NCI-H2196 treated with DMSO at 0.1 percent for 48 hours (cell line): ENCODE measurements around the gene KAT2A.
"Not testable (repeated sequence)": the region's sequence is repeated elsewhere in the genome, so short reads cannot be mapped to it uniquely, and the experiment has no call there.

Experiments
- DNase-seq: peaks from one replicate; lab custom pipeline; 2025; ENCODE audit not compliant: unreplicated experiment; lab: John Stamatoyannopoulos, UW

Gene KAT2A

DNA sequence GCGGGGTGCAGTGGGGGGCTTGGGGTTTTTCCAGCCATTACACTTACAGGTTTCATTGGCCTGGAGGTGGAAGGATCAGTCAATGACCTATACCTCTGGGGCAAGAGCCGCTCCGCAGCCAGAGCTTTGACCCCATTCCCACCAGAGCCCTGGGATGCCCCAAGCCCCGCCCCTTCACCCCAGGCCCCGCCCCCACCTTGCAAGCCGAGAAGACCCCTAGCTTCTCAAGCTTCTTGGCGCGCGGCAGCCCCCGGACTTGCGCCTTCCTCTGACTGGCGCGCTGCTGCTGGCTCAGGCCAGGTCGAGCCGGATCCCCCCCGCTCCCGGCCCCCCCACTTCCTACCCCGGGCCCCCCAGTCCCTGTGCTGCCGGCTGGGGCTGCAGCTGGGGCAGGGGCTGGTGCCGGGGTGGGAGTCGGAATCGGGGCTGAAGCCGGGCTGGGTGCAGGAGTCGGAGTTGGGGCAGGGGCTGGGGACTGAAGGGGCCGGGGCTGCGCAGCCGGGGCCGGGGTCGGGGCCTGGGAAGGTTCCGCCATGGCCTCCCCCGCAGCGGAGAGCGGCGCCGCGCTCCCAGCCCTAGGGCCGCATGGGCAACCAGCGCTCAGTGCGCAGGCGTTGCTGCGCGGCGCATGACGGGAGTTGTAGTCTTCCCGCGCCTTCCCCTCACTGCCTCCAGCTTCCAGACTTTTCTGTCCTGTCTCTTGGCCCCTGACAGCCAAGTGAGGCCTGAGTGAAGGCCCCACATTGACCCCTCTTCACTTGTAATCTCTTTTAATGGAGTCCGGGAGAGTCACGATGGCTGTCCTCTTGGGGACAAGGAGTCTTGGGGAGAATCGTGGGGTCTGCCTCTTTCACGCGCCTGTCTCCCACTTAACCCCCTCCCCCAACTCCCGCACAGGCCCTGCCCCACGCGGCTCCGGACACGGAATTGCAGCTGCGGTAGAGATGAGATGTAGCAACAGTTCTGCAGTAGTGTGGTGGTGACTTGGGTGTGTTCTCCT lies at the start of gene KAT2A:
KAT2A (minus strand) TSS at position 598 of the 1,000 bp plus-strand sequence; CDS start at position 535, 63 bp downstream.
- DNase-seq: no peak

DNA sequence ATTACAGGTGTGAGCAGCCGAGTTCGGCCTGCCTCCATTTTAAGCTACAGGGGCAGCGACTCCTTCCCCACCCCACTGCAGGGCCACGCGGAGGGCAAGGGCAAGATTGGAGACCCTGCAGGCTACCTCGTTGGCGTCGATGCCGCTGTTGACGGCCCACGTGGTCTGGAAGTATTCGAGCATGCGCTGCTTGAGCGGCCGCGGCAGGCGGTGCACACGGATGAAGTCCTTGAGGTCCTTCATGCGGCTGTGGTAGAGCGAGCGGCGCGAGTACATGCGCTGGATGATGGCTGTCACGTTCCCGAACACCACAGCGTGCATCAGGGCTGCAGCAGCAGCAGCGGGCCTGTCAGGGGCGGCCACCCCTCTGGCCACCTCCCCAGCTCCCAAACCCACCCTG lies 48.2 kb upstream of the KAT2A start:
- no peak for DNase-seq

GRCh38 chr17:42167807-42168206 lies 46.6 kb upstream of the KAT2A start:
- no peak for DNase-seq

DNA sequence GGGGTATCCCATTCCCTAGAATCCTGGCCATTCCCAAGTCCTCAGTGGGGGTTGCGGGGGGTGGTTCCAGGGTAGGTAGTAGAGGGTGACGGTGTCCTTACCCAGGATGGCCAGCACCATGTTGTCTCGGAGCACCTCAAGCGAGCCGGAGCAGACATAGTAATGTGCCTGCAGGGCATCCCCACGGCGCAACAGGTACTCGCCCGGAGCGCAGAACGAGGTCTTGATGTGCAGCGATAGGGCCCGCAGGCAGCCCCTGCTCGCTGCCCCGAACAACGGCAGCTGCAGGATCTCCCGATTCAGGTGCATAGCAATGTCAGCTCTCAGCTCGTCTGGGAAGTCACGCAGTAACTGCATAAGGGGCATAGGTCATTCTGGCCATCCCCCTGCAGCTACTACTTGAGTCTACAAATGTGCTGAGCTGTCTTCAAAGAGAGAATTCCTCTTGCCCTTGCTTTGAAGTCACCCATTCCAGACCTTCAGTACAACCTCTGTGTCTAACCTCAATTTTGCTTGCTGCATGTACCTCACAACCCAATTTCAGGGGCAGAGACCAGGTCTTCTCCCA lies 45.1 kb upstream of the KAT2A start:
- no peak for DNase-seq

GRCh38 chr17:42165751-42166150 lies 44.6 kb upstream of the KAT2A start:
- DNase-seq: no peak

DNA sequence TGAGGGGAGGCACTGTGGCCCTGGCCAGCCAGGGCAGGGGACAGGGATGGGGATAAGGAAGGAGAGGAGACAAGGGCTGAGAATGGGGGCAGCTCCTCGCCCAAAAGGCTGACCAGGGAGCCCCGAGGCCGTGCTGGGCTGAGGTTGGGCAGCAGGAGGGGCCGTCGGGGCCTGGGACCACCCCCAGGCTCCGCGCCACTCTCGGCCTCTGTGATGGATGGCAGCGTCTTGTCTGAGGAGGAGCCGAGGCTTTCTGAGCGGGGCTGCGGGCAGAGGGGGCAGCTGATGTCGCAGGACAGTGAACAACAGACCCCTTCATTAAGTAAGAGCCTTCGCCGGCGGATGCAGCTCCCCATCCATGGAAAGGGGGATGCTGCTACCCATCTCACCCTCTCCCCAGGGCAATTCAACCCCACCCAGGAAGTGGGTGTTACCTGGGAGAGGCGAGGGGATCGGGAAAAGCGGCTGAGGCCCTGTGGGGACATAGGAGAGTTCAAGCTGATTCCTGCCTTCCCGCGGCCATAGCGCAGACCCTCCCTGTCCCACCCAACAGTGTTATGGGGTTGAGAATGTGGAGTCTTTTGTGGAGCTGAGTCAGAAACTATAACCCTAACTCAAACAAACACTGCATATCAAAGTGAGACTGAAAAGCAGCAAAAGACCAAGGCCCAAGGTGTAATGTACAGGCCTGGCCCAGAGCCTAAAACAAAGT lies 42.7 kb upstream of the KAT2A start:
- no peak for DNase-seq

GRCh38 chr17:42163113-42163512 lies 41.9 kb upstream of the KAT2A start:
- DNase-seq: no peak

GRCh38 chr17:42160531-42160910 lies 39.4 kb upstream of the KAT2A start:
- DNase-seq: no peak

GRCh38 chr17:42159796-42160530 lies 38.8 kb upstream of the KAT2A start:
- DNase-seq: no peak

- no peak for DNase-seq
These were observed 34.5 kb upstream of the KAT2A start for GRCh38 chr17:42155614-42156045.

- no peak for DNase-seq
These were observed 33.0 kb upstream of the KAT2A start for GRCh38 chr17:42153919-42154742.

DNA sequence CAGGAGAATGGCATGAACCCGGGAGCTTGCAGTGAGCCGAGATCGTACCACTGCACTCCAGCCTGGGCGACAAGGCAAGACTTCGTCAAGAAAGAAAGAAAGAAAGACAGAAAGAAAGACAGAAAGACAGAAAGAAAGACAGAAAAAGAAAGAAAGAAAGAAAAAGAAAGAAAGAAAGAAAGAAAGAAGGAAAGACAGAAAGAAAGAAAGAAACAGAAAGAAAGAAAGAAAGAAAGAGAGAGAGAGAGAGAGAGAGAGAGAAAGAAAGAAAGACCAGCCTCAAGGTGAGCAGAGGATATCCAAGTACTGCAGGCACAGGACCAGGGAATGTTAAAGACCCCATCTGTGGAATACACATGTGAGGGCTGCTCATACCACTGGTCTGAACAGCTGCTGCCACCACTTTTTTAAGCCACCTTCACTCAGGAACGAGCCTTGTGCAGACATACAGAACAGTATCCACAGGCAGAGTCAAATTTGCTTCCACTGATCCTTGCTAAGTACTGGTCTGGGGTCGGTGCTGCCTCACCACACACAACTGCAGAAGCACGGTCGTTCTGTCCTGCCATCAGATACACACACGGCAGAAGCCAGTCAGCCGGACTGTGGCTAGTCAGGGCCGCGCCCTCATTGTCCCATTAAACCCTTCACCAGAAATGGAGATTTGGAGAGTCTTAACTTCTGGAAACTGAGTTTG lies 25.9 kb upstream of the KAT2A start:
- no peak for DNase-seq

DNA sequence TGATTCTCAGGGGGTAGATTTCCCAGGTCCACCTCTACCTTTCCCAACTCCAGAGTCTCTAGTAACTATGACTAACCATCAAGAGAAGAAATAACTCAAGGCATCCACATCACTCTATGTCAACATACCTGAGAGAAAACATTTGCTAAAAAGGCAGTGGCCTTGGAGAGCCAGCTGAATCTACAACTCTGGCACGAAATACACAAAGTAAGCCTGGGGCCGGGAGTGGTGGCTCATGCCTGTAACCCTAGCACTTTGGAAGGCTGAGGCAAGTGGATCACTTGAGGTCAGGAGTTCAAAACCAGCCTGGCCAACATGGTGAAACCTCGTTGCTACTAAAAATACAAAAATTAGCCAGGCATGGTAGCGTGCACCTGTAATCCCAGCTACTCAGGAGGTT lies 22.0 kb upstream of the KAT2A start:
- not testable (repeated sequence) for DNase-seq

DNA sequence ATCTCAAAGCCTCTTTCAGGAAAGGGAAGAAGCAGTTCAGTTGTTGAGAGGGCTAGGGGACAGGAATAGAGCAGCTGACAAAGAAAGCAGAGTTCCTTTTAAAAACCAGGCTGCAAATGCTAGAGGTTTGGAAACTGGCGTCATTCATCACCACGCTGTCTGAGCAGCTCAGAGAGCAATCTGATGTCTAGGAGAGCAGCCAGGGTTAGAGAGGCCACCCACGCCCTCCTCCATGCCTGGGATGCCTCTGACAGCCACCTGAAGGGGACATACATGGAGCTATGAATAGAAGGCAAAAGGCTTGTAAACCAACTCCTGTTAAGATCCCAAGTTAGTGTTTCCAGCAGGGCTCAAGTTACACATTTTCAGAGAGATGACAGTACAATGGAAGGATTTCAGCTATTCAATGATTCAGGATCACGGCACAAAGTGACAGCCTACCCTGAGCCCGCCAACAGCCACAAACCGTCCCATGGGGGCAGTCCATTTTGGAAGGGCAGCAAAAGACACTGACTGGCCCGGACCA lies 21.3 kb upstream of the KAT2A start:
- DNase-seq: no peak

GRCh38 chr17:42141382-42141781 lies 20.2 kb upstream of the KAT2A start:
- no peak for DNase-seq

DNA sequence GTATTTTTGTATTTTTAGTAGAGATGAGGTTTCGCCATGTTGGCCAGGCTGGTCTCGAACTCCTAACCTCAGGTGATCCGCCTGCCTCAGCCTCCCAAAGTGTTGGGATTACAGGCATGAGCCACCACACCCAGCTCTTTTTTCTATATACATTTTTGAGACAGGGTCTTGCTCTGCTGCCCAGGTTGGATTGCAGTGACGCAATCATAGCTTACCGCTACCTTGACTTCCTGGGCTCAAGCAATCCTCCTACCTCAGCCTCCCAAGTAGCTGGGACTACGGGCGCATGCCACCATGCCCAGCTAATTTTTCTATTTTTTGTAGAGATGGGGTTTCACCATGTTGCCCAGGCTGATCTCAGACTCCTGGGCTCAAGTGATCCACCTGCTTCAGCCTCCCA lies 19.5 kb upstream of the KAT2A start:
- DNase-seq: not testable (repeated sequence)

- no peak for DNase-seq
These were observed 17.8 kb upstream of the KAT2A start for GRCh38 chr17:42138749-42139492.

DNA sequence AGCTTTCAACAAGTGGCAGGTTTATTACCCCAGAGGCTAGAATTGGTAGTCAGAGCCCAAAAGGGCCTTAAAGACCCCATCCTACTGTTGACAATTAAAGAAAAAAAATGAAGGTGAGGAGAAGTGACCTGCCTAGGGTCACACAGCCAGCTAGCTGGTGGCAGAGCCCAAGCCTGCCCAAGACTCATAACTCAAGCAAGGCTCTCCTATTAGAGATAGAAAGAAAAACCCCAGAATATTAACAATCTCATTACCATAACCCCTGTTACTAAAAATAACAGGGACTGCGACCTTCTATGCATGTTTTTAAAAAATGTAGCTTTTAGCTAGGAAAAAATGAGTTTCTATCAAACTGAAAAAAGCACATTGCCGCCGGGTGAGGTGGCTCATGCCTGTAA lies 15.5 kb upstream of the KAT2A start:
- no peak for DNase-seq
